HG02943 (cell line): ENCODE data around the gene PDAP1.
A peak's percentile ranks its signal among the peaks of the same experiment; 100 is the strongest.
"Not testable (repeated sequence)": the region's sequence is repeated elsewhere in the genome, so short reads cannot be mapped to it uniquely, and the experiment has no call there.

Experiments used
- ATAC-seq: cut with Tn5 transposase; IDR thresholded peaks from one replicate; pipeline ENCODE4 v1.9.1; 2021; ENCODE audit warnings: mild to moderate bottlenecking, low read depth, moderate library complexity; ENCODE audit not compliant: unreplicated experiment

The PDAP1 gene

DNA sequence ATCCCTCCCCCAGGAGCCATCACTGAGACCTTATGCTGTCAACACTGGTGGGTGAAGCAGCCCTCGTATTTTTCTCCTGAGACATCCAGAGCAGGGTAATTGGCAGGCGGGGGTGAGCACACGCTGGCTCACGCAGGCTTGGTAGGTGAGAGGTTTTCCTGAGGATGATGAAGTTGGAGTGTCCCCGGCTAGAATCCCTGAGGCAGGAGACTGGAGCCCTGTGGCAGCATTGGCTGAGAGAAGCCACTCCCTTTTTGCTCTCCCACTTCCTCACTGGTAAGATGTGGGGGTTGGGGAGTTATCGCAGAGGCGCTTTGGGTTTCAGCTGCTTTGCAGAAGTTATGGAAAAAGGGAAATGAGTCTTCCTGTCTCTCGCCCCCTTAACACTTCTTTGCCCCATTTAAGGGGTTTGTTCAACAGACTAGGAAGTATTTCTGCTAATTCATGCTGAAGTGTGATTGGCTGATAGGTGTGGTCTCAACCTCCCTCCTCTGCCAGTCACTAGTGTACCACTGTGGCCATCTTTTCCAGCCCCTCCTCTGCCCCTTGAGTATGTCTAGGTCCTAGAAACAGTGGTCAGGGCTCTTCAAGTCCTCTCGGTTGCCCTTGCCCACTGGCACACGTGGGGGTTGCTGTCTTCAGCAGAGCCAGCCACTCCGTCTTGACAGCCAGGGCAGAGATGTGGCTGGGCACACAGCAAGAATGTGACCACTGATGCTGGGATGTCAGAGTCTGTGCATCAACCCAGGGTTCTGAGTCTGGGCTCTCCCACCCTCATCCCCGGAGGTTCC, 28.2 kb downstream of the PDAP1 start:
- peak; percentile 37 for ATAC-seq

DNA sequence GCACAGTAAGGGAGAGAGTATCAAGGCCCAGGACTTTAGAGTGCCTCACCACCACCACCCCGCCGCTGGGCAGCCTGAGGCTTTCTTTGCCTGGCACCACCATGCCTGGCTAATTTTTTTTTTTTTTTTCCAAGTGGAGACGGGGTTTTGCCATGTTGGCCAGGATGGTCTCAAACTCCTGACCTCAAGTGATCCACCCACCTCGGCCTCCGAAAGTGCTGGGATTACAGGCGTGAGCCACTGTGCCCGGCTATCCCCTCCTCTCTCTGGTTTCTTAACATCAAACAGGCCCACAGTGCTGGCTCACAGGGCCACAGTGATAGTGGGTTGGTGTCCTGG, 28.7 kb downstream of the PDAP1 start:
- not testable (repeated sequence) for ATAC-seq

DNA sequence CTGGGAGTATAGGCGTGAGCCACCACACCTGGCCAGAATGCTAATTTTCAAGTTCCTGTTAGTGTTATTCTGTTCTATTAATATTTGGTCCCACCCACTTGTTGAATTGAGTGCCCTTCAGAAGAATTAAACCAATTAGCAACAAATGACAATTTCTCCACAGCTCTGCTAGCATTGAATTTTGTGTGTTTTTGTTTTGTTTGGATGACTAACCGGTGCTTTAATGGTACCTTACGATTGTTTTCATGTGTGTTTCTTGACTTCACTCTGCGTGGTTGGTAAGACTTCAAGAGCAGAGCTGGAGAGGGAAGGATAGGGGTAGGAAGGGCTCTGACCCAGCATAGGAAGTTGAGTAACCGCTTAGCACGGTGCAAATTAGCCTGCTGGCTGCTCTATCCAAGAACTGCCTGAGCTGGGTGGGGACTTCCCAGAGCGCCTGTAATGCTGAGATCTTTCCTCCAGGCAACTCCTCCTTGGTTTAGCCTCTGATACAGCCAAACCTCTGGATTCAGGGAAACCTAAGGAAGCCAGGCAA, 29.3 kb downstream of the PDAP1 start:
- no peak for ATAC-seq

DNA sequence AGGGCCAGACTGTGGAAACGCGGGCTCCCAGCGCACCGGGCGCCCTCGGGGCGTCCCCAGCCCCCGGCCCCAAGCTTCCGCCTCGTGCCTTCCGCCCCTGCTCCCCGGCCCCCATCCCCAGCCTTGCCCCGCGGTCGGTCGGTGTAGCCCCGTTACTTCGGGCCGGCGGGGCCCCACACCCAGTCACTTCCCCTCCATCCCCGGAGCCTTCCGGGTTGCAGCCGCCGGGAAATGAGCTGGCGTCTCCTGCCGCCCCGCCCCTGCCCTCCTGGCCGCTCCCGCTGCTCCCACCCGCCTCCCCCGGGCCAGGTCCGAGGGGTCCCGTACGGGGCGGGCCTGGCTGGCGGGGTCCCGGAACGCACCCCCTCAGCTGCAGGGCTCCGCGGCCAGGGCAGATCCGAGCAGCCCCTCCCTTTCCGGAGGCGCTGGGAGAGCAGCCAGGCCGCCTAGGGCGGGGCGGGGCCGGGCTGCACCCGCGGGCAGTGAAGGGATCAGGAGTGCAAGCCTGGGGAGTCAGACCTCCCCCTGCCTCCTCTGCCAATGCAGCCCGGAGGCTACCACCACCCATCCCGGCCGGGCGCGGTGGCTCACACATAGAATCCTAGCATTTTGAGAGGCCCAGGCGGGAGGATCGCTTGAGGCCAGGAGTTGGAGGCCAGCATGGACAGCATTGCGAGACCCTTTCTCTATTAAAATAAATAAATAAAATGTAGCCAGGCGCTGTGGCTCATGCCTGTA, 33.2 kb downstream of the PDAP1 start:
- ATAC-seq: no peak

DNA sequence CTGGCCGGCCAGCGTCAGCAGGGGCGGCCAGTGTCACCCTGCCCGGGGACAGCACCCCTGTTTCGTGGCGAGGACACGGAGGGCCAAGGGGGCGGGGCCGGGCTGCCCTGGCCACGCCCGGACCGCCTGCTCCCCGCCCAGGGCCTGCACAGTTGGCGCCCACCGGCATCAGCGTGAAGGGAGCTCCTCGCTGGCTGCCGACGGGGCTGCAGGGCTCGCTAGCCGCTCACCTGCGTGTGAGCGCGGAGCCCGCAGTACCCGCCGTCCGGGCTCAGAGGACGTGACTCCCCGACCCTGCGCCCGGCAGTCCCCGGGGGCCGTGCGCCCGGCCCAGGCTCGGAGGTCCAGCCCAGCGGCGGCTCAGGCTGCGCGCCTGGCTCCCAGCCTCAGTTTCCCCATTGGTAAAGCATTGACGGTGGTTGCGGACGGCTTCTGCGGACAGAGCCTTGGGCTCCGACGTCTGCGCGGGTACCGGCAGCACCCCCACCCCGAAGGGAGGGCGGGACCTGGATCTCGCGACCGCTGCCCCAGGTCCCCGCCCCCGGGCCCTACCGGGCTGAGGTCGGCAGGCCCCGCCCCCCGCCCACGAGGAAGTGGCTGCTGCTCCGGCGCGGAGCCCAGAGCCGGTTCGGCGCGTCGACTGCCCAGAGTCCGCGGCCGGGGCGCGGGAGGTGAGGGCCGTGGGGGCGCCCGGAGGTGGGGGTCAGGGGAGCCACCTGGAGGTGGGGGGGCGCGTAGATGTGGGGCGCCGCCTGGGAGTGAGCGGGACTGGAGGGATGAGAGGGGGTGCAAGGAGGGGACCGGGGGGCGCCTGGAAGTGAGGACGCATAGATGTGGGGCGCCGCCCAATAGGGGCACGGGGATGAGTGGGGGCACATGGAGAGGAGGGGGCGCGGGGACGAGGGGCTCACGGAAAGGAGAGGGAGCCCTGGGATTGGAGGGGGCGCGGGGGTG, 34.0 kb downstream of the PDAP1 start, which contains the start of gene ARPC1B:
TSS of gene ARPC1B (plus strand) at position 620 of the 954 bp plus-strand sequence. CDS start 10,985 bp downstream, outside the sequence.
- peak; percentile 60 for ATAC-seq

DNA sequence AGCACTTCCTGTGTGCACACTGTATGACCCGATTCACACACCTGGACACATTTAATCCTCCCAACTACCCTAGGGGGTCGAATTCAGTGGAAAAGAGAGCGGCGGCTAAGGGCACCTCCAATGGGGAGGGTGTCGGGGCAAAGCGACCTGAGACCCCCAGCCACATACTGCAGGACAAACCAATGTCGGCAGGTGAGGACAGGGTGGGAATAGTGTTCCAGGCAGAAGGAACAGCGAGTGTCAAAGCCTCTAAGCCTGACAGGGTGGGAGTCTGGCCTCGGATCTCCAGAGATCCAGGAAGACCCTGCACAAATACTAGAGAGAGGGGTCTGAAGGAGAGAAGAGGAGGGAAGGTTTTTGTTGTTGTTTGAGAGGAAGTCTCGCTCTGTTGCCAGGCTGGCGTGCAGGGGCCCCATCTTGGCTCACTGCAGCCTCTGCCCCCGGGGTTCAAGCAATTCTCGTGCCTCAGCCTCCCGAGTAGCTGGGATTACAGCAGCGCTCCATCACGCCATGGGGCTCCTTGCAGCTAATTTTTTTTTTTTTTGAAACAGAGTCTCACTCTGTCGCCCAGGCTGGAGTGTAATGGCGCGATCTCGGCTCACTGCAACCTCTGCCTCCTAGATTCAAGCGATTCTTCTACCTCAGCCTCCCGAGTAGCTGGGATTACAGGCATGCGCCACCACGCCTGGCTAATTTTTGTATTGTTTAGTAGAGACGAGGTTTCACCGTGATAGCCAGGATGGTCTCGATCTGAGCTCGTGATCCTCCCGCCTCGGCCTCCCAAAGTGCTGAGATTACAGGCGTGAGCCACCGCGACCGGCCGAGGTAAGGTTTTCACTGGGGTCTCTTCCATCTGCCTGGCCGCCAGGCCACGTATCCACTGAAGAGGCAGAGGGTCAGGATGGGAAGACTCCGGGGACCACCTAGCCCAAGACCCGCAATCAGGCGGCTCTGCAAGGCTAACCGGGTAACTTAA, 35.0 kb downstream of the PDAP1 start:
- no peak for ATAC-seq

DNA sequence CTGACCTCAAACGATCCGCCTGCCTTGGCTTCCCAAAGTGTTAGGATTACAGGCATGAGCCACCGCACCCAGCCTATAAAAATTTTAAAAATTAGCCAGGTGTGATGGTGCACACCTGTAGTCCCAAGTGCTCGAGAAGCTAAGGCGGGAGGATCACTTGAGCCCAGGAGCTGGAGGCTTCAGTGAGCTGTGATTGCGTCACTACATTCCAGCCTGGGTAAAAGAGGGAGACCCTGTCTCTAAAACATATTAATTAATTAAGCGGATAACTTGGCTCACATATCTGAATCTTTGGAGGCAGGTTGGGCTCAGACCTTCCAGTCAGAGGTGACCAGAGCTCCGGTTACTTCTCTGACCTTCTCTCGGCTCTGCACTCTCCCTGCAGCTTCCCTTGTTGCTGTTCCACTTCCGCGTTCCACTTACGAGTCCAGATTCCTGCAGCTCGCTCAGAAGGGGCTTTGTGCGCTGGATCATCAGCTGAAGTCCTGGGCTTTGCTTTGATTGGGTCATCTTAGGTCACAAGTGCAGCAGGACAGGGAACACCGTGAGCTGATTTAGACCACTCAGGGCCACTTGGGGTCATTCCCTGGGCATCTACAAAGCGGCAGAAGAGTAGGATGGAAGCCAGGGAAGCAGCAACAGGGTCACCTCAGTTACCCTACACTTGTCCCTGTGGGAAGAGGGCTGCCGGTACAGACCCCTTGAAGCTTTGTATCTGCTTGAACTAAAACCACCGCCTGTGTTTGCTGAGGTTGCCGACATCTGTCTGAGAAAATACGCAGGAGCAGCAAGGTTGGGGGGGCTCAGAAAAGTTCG, 35.9 kb downstream of the PDAP1 start:
- ATAC-seq: no peak

DNA sequence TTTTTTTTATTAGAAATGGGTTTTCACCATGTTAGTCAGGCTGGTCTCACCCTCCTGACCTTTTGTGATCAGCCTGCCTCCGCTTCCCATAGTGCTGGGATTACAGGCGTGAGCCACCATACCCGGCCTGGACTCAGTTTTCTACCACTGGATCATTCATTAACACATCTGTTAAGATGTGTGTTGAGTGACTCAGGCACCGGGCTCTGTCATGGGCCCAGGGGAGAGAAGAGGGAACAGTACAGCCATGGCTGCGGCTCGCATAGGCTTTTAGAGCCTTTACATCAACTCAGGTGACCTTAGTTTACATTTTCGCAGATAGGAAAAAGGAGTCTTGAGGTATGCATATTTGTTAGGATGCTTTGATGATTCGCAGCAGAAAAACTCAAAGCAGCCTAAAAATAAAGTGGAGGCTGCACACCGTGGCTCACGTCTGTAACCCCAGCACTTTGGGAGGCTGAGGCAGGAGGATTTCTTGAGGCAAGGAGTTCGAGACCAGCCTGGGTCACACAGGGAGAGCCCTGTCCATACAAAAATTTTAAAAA, 36.9 kb downstream of the PDAP1 start:
- no peak for ATAC-seq

DNA sequence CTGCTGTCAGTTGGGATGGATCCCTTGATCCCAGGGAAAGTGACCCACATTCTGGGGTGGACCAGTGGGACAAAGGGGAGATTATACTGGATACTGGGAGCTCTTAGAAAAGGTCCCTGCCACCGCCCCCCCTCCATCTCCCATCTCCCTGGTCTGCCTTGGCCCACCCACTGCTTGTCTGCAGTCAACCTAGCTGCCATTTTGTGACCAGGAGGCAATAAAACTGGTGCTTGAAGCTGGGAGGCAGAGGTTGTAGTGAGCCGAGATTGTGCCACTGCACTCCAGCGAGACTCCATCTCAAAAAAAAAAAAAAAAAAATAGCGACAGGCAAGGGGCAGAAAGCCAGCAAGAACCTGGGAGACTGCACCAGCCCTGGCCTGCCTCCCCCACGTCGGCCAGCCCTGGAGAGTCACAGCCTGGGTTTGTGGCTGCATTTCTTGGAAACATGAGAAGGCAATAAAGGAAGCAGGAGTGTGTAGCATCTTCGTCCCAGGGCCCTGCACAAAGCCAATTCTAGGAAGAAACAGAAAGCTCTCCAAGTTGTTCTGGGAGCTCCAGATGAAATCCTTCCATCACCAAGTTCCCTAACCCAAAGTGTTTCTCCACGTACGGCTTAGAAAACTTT, 38.5 kb downstream of the PDAP1 start:
- ATAC-seq: no peak

DNA sequence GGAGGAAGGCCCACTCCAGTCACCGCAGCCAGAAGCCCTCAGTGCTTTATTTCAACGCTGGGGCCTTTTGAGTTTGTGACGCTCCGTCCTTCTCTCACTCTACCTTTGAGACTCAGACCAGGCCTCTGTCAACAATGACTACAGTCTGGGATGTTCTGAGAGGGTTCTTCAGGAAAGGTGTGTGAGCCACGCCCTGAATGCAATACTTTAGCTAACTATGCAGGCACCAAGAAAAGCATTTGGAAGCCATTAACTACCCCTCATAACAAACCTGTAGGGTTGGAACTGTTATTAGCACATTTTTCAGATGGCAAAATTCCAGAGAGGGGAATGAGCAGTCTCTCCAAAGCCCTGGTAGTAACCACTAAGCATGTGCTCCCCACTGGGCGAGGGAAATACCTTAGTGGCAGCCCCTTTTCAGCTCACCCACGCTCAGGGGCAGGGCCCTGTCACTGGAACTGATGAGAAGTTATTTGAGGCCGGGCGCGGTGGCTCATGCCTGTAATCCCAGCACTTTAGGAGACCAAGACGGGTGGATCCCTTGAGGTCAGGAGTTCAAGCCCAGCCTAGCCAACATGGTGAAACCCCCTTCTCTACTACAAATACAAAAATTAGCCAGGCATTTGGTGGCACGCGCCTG, 39.5 kb downstream of the PDAP1 start:
- no peak for ATAC-seq

DNA sequence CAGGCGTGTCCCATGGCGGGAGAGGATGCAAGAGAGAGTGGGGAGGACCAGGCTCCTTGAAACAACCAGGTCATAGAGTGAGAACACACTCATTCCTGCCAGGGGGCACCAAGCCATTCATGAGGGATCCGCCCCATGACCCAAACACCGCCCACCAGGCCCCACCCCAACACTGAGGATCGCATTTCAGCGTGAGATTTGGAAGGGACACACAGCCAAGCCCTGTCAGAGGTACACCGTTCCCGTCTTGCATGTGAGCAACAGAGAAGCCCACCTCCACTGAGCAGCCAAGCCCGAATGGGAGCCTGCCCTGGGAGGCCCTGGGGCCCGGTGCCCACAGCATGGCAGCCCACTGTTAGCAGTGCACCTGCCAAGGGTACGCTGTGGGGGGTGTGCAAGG, 41.8 kb downstream of the PDAP1 start:
- no peak for ATAC-seq

DNA sequence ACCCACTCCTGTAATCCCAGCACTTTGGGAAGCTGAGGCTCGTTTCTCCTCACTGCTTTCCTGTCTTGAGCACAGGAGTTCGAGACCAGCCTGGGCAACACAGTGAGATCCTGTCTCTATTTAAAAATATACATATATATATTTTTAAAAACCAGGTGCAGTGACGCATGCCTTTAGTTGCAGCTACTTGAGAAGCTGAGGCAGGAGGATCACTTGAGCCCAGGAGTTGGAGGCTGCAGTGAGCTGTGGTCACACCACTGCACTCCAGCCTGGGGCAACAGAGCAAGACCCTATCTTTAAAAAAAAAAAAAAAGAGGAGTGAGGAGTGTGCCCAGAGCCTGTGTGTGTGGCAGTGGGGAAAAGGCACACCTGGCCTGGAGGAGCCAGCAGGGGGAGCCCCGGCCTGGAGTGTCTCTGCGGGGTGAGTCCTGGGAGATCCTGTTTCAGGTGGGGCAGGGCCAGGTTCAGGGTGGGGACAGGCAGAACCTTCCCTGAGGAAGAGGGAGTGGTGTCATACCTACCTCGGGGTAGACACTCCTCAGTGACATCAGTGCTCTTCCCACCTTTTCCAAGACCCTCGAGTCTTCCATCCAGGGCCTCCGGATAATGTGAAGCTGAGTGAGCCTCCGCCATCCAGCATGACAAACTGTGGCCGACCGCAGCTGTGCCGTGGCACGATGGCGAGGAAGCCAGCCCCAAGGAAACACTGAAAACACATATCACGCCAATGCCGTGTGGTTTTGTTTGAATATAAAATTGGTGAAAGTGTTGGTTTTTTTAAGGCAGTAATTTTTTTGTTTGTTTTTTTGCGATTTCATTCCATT, 42.9 kb downstream of the PDAP1 start:
- no peak for ATAC-seq

DNA sequence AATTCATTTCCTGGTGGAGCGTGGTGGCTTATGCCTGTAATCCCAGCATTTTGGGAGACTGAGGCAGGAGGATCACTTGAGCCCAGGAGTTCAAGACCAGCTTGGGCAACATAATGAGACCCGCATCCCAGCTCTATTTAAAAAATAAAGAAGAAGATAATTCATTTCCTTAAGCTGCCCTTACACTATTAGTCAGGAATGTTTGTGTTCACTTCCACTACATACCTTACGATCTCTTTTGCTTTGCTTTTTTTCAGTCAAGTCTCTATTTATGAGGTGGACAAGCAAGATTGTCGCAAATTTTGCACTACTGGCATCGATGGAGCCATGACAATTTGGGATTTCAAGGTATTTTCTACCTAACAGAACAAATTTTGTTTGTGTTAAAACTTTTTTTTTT, 45.1 kb downstream of the PDAP1 start:
- no peak for ATAC-seq

DNA sequence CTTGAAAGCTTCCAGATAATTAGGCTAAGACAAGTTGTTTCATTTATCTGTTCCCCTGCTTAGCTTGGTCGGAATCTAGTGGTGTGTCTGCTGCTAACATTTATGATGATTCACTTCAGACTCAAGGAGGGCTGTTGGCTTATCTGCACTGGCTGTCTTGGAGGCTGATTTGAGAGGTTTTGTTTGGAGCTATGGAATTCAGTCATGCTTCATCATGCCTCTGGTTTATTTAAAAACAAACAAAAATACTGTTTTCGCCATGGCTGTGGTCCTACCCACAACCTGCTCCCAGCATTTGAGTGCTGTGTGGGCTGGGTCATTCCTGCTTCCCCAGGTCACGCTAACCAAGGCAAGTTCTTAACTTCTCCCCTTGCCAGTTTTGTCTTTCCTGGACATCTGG, 45.6 kb downstream of the PDAP1 start:
- ATAC-seq: no peak

DNA sequence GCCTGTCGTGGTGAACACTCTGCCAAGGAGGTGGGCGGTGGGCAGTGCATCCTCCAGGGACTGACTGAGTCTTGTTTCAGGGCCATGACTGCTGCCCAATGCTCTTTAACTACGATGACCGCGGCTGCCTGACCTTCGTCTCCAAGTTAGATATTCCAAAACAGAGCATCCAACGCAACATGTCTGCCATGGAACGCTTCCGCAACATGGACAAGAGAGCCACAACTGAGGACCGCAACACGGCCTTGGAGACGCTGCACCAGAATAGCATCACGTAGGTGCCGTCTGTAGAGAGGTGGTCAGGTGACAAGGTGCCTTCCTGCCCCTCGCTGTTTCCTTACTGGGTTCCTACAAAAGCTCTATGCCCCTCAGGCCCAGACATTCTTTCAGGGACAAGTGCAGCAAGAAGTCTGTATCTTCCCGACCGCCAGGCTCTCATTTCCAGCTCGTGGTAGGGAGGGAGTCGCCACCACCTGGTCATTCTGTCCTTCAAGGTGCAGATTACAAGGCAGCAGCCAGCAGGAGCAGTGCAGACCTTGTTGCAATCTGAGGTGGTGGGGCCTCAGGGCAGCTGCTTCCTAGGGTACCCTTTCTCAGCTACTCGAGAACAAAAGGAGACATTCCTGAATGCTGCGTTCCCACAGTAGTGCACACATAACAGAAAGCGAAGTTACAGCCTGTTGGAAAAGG, 48.8 kb downstream of the PDAP1 start:
- ATAC-seq: no peak

DNA sequence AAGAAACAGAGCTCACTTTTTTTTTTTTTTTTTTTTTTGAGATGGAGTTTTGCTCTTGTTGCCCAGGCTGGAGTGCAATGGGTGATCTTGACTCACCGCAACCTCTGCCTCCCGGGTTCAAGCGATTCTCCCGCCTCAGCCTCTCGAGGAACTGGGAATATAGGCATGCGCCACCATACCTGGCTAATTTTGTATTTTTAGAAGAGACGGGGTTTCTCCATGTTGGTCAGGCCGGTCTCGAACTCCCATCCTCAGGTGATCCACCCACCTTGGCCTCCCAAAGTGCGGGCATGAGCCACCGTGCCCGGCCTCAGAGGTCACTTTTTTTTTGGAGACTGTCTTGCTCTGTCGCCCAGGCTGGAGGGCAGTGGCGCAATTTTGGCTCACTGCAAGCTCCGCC, 49.9 kb downstream of the PDAP1 start:
- ATAC-seq: not testable (repeated sequence)
